HepG2 (cell line): ENCODE measurements around the gene ATE1. TPM values are rescaled to one million over a fixed set of nuclear protein-coding genes. Genes with fewer than 3 reads are reported as not detected.

Experiments used
- AKNA ChIP-seq: sonication (generic); formaldehyde crosslinking; IDR thresholded peaks from 2 replicates; pipeline ENCODE4 v1.4.0; 2020; ENCODE audit warnings: missing genetic modification reagents, borderline replicate concordance
- DBP ChIP-seq: sonication (generic); formaldehyde crosslinking; IDR thresholded peaks from 2 replicates; pipeline ENCODE4 v1.4.0; 2020; ENCODE audit warnings: missing genetic modification reagents; ENCODE audit errors: not compliant biosample characterization
- FOXJ3 ChIP-seq: sonication (generic); formaldehyde crosslinking; IDR thresholded peaks from 2 replicates; pipeline ENCODE4 v1.4.0; 2020; ENCODE audit warnings: missing genetic modification reagents, mild to moderate bottlenecking, borderline replicate concordance
- GLI4 ChIP-seq: sonication (generic); formaldehyde crosslinking; IDR thresholded peaks from 2 replicates; pipeline ENCODE4 v1.5.1; 2020; ENCODE audit warnings: missing genetic modification reagents, mild to moderate bottlenecking, moderate library complexity, borderline replicate concordance
- JUND ChIP-seq: sonication (generic); formaldehyde crosslinking; IDR thresholded peaks from 2 replicates; pipeline ENCODE4 v1.8.0; 2022; ENCODE audit warnings: mild to moderate bottlenecking, missing genetic modification reagents
- KAT8 ChIP-seq: IDR thresholded peaks from 2 replicates; pipeline ENCODE4 v1.6.1; 2016; ENCODE audit warnings: missing genetic modification reagents, missing compliant biosample characterization
- MXI1 ChIP-seq: IDR thresholded peaks from 3 replicates; pipeline ENCODE4 v1.6.1; 2012; ENCODE audit warnings: low read depth, low read length, inconsistent platforms, borderline replicate concordance
- NFATC3 ChIP-seq: sonication (generic); formaldehyde crosslinking; IDR thresholded peaks from 2 replicates; pipeline ENCODE4 v1.5.1; 2020; ENCODE audit warnings: mild to moderate bottlenecking, missing genetic modification reagents
- NFYB ChIP-seq: sonication (generic); formaldehyde crosslinking; IDR thresholded peaks from 2 replicates; pipeline ENCODE4 v1.4.0; 2020; ENCODE audit warnings: missing genetic modification reagents
- PRPF4 ChIP-seq: fragments of 200-400 bp; formaldehyde crosslinking; IDR thresholded peaks from 2 replicates; pipeline ENCODE4 v1.6.1; 2016; ENCODE audit warnings: low read length, low read depth; ENCODE audit not compliant: poor library complexity, severe bottlenecking
- TBL1XR1 ChIP-seq: fragments of 150-350 bp; IDR thresholded peaks from 2 replicates; pipeline ENCODE4 v1.6.1; 2014; ENCODE audit warnings: borderline replicate concordance, low read length; ENCODE audit not compliant: partially characterized antibody
- ZBTB42 ChIP-seq: sonication (generic); formaldehyde crosslinking; IDR thresholded peaks from 2 replicates; pipeline ENCODE4 v1.5.0; 2020; ENCODE audit warnings: mild to moderate bottlenecking, missing genetic modification reagents
- ZBTB43 ChIP-seq: sonication (generic); formaldehyde crosslinking; conservative IDR thresholded peaks from 2 replicates; pipeline ENCODE4 v1.4.0; 2020; ENCODE audit warnings: missing genetic modification reagents
- ZC3H4 ChIP-seq: sonication (generic); formaldehyde crosslinking; IDR thresholded peaks from 2 replicates; pipeline ENCODE4 v1.4.0; 2020; ENCODE audit warnings: missing genetic modification reagents, borderline replicate concordance
- ZIK1 ChIP-seq: sonication (generic); formaldehyde crosslinking; IDR thresholded peaks from 2 replicates; pipeline ENCODE4 v1.5.0; 2020; ENCODE audit warnings: mild to moderate bottlenecking, low read depth, missing genetic modification reagents, borderline replicate concordance
- ZKSCAN8 ChIP-seq: IDR thresholded peaks from 2 replicates; pipeline ENCODE4 v1.6.1; 2016; ENCODE audit warnings: borderline replicate concordance, missing genetic modification reagents, missing compliant biosample characterization
- ZNF235 ChIP-seq: sonication (generic); formaldehyde crosslinking; IDR thresholded peaks from 2 replicates; pipeline ENCODE4 v1.8.1; 2023; ENCODE audit warnings: mild to moderate bottlenecking, missing genetic modification reagents, borderline replicate concordance
- ZNF350 ChIP-seq: sonication (generic); formaldehyde crosslinking; IDR thresholded peaks from 2 replicates; pipeline ENCODE4 v1.4.0; 2020; ENCODE audit warnings: mild to moderate bottlenecking, low read depth, missing genetic modification reagents, borderline replicate concordance
- ZNF530 ChIP-seq: sonication (generic); formaldehyde crosslinking; IDR thresholded peaks from 2 replicates; pipeline ENCODE4 v1.5.0; 2020; ENCODE audit warnings: low read depth, mild to moderate bottlenecking, missing genetic modification reagents
- ZNF674 ChIP-seq: sonication (generic); formaldehyde crosslinking; IDR thresholded peaks from 2 replicates; pipeline ENCODE4 v1.5.0; 2020; ENCODE audit warnings: low read depth, mild to moderate bottlenecking, missing genetic modification reagents
- ZNF7 ChIP-seq: IDR thresholded peaks from 2 replicates; pipeline ENCODE4 v1.6.1; 2016; ENCODE audit warnings: missing biosample characterization, missing genetic modification reagents
- ZNF720 ChIP-seq: sonication (generic); formaldehyde crosslinking; IDR thresholded peaks from 2 replicates; pipeline ENCODE4 v1.4.0; 2020; ENCODE audit warnings: missing genetic modification reagents
- ZNF747 ChIP-seq: sonication (generic); formaldehyde crosslinking; IDR thresholded peaks from 2 replicates; pipeline ENCODE4 v1.8.1; 2023; ENCODE audit warnings: missing genetic modification reagents, mild to moderate bottlenecking, borderline replicate concordance
- ZNF749 ChIP-seq: sonication (generic); formaldehyde crosslinking; IDR thresholded peaks from 2 replicates; pipeline ENCODE4 v1.8.0; 2022; ENCODE audit warnings: mild to moderate bottlenecking, missing genetic modification reagents, moderate library complexity, borderline replicate concordance
- polyA plus RNA-seq, 8 experiments: library from polyadenylated mRNA; depleted of rRNA in 3 of 8; stranded (reverse) in 7 of 8; unstranded in 1 of 8; fragments of >200 nt; fragmentation: Illumina TruSeq in 4 of 8; extraction: Trizol in 4 of 8; gene quantifications; 2 replicates each; pipeline versions ENCODE4 v1.2.1 to v1.2.3, GENCODE V29; 2011 to 2016; ENCODE audit warnings: low read depth in 4 of 8, missing spikeins in 1 of 8, mixed read lengths in 1 of 8; ENCODE audit not compliant: insufficient read depth in 1 of 8
- total RNA-seq, 5 experiments: library from RNA; depleted of rRNA; stranded (reverse); fragments of >200 nt; fragmentation: Illumina TruSeq; extraction: Trizol; gene quantifications; 2 replicates each; pipeline ENCODE4 v1.2.3, GENCODE V29; 2016; ENCODE audit warnings: low read depth in 1 of 5

ATE1 gene
- total and polyA plus RNA-seq, 2 of the 13 experiments (the other 11 are each of a cell fraction or from before 2014, with no cell fraction given), result 17.5 to 42.2 TPM

GRCh38 chr10:121974535-121975294, 46.9 kb upstream of the ATE1 start, which contains the start of gene NSMCE4A (continued):
- TF ChIP-seq PRPF4 (no peak), ZNF7 (no peak), ZNF749 (CRISPR knock-in tag) (no peak), FOXJ3 (no peak; the same call in 1 of the 2 replicates), AKNA (CRISPR knock-in tag) (no peak), GLI4 (CRISPR knock-in tag) (peak; percentile 42; the same call in 1 of the 2 replicates), ZIK1 (CRISPR knock-in tag) (no peak), ZNF350 (CRISPR knock-in tag) (0 out of 2 replicates have a peak, but pooled peaks have one; percentile 36), MXI1 (no peak), TBL1XR1 (no peak), NFYB (no peak), NFATC3 (CRISPR knock-in tag) (no peak), ZBTB43 (CRISPR knock-in tag) (peak; percentile 45), ZNF720 (no peak), ZBTB42 (no peak), DBP (CRISPR knock-in tag) (no peak), KAT8 (peak; percentile 52), ZNF235 (CRISPR knock-in tag) (no peak), ZNF530 (no peak), ZKSCAN8 (CRISPR knock-in tag) (no peak), ZNF747 (CRISPR knock-in tag) (no peak), ZC3H4 (no peak), ZNF674 (CRISPR knock-in tag) (no peak), JUND (CRISPR knock-in tag) (no peak)
